Ovary (tissue), 3 donors: ENCODE measurements around the gene UPF1.

Source experiments
- EP300 ChIP-seq: sonication (generic); formaldehyde crosslinking; IDR thresholded peaks from one replicate; pipeline ENCODE4 v1.6.1; 2017; ENCODE audit warnings: antibody characterized with exemption
- POLR2A ChIP-seq: fragments of 450-650 bp; IDR thresholded peaks from one replicate; pipeline ENCODE4 v1.6.1; 2017; ENCODE audit warnings: antibody characterized with exemption, mild to moderate bottlenecking, moderate library complexity
- TF ChIP-seq, protein P1 (sequence below), 3 donors: fragments of 450-650 bp in 2 of 3; fragments of 200-600 bp in 1 of 3; IDR thresholded peaks; one replicate each; pipeline versions ENCODE4 v1.5.1 to v1.8.0; 2016 to 2022; ENCODE audit warnings: antibody characterized with exemption in 3 of 3, mild to moderate bottlenecking in 1 of 3
- donor health status: DM: no; HTN: no; CAD: no.

- TF ChIP-seq, protein P1, sequence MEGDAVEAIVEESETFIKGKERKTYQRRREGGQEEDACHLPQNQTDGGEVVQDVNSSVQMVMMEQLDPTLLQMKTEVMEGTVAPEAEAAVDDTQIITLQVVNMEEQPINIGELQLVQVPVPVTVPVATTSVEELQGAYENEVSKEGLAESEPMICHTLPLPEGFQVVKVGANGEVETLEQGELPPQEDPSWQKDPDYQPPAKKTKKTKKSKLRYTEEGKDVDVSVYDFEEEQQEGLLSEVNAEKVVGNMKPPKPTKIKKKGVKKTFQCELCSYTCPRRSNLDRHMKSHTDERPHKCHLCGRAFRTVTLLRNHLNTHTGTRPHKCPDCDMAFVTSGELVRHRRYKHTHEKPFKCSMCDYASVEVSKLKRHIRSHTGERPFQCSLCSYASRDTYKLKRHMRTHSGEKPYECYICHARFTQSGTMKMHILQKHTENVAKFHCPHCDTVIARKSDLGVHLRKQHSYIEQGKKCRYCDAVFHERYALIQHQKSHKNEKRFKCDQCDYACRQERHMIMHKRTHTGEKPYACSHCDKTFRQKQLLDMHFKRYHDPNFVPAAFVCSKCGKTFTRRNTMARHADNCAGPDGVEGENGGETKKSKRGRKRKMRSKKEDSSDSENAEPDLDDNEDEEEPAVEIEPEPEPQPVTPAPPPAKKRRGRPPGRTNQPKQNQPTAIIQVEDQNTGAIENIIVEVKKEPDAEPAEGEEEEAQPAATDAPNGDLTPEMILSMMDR (IDR thresholded peaks at IDR 0.05): no peak
- TF ChIP-seq POLR2A (no peak), EP300 (no peak)
These were observed 73.9 kb downstream of the UPF1 start for GRCh38 chr19:18905513-18906236.
